Stromal cell of bone marrow (primary cell): ENCODE results near the gene TTC13.

Source experiments
- DNase-seq: peaks from one replicate; pipeline ENCODE4 v3.0.0-alpha.2; 2012; ENCODE audit warnings: low read depth

Gene TTC13

DNA sequence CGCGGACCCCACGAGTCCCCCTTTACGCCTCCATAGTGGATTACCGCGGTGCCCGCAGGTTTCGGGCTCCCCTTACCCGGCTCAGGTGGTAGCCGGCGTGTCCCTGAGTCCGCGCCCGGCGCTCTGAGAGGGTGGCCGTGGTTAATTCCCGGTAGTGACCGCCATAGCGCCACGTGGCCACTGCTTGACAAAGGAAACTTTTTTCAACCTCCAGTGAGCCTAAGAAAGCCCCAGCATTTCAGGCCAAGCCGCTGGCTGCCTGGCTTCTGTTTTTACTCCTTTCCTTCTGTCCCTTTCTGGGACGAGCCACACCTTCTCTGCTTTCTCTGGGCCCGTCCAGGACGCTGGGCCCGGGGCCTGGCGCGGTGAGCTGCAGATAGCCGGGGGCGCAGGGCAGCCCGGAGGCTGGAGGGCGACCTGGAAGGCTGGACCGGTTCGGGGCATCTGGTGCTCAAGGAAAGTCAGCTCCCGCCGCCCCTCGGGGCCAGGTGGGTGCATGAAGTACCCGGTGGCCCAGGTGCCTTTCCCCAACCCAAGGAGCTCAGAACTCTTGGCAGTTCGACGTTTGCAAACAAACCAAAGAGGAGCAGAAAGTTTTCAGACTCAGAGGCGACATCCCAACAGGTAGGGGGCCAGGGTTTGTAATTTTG is 109.8 kb downstream of the TTC13 start:
- no peak for DNase-seq

DNA sequence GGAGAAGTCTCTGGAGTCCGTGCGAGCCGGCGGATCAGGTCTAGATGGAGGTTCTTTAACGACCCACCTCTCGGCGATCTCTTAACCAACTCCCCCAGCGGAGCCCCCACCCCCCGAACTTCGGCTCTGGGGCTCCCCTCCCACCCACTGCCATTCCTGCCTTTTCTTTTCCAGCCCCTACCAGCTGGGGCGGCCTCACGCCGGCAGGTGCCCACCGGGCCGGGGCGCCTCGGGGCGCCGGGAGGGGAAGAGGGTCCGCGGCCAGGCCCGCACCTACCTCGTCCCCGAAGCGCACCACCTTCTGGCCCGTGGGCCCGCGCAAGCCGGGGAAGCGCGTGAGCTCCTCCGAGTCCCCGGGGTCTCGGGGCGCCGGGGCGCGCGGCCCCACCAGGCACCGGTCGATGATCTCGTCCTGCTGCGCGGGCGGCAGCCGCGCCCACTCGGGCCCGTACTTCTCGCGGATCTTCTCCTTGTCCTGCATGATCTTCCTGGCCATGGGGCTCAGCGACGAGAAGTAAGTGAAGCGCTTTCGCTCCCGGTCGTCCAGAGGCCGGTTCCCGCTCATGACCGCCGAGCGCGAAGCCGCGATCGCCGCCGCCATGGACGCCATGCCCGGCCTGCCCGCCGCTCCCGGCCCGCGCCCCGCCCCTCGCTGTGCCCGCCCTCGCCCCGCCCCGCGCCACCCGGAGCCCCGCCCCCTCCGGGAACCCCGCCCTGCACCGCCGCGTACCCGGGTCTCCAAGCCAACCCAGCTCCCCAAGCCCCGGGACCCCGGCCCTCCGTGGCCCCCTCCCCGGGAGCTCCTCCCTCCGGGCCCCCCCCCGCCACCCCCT is 110.5 kb downstream of the TTC13 start, which contains the start of gene C1orf198:
TSS of gene C1orf198 (minus strand) at position 619 of the 833 bp plus-strand sequence. CDS start at position 610, 9 bp downstream.
- DNase-seq, result no peak

DNA sequence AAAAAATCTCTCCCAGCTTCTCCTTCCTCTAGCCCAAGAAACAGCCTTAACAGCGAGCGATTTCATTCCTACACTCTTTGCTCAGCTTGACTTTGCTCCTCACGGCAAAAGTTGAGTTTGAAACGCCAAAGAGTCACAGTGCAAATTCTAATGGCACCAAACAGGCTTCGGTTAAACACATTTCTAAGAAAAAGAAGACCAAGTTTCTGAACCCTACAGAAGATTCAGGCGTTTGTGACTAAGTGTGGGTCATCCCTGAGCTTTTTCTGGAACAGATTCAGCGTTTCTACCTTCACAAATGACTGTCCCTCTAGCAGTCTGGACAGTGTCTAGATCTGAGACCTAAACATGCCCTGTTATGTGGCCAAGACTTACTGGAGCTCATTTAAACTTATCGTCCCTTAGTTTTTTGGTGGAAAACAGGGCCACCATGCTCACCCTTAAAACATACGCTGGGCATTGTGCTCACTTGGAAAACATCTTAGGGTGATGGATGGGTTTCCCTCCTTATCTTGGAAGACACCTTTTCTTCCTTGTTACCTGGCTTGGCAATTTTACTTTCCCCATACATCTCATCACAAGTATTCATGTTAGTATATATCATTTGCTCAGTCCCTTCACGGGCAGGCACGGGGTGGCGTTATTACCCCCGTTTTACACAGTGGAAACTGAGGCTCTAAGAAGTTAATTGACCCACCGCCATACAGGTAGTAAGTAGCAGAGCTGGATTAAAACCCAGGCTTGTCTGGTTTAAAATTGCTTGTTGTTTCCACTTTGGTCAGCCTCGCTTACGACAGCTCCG is 111.4 kb downstream of the TTC13 start:
- DNase-seq, result no peak

DNA sequence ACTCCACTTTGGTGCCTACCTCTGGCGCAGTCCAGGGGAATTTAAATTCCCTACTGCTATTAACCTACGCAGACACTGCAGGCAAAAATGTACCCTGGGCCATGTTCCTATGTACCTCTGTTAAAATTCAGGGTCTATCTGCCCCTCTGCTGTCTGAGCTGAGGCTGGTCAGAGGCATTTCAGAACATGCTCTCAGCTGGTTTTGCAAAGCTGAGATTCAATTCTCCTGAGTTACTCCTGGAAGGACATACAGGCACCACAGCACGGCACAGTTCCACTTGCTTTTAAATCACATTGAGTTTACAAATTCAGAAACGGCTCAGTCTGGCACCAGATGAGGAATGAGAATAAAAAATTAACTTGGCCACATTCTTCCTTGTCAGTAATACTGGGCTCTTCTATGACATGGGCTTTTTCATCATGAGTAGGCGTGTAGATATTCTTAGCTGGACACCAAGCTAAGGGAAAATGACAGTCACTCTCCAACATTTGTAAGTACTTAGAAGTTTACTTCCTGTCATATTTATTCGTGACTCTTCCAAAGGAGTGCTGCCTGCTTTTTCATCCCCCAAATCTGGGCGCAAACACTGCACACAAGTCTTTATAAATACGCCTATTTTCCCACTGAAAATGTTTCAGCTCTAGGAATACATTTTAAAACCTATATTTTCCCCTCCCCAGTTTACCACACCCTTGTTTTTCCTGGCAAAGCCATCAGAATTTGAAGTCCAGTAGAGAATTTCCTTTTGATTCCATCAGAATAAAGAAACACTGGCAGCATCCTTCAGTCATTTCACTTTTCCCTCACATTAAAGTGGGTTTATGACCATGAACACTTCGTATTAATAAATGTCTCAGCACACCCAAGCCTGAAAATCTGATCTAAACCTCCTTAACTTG is 112.2 kb downstream of the TTC13 start:
- no peak for DNase-seq

DNA sequence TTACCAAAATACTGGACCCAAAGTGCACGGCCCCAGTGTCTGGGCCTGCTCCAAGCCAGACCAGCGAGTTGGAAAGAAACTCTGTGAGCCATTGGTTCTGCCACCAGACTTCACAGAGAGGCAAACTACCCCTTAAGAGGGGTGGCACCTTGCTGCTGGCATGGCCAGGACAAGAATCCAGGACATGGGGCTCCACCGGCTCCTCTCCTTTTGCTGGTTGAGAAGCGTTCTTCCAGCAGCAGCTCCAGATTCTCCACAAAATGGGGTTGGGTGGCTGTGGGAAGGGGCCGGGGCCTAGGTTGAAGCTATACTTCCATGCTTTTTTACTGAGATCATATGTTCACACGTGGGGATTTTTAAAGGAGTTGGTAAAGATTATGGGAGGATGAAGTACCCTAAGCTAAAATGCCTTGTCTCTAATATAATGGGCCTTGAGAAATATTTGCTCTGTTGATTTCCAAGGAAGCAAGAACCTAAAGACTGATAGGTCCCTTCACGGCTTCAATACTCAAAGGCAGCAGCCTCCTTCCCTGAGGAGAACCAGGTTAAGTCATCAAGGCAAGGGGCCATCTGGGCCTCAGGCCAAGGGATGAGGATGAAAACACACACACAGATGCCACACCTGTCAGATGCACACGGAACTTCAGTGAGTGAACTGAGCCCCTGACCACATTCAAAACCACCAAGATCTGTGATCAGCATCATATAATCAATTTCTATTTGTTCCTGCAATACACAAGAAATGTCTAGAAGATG is 113.4 kb downstream of the TTC13 start:
- no peak for DNase-seq

DNA sequence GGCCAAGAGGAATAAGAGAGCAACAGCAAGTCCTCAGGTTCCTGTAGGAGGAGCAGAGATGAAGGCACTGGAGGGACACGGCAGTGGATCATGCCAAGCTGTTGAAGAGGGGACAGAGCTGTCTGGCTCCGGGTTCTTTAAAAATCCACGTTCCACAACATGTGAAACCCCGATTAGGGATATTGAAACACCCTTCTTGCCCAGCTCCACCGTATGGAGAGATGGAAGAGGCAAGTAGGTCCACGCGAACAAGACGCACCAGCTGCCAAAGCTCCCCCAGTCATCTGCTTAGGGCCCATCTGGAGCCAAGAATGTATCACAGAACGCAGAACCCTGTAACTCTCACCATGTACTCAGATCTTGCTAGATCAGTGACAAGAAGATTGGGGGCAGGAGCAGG is 114.2 kb downstream of the TTC13 start:
- DNase-seq, result no peak

DNA sequence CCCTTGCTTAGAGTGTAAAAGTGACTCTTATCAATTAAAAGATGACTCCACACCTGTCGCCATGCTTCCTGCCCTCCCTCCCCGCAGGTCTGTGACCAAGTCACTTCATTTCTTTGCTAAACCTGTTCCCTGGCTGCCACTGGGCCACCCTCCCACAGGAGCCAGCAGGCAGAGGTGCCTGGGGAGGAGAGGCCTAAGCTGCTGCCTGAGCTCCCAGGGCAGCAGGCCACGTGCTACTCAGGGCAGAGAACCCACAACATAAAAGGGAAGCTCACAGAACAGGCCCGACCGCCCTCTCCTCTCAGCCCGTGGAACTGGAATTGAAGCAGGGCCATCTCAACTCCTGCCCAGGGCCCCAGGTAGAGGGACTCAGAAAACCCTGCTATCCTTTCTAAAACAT is 115.2 kb downstream of the TTC13 start:
- no peak for DNase-seq

DNA sequence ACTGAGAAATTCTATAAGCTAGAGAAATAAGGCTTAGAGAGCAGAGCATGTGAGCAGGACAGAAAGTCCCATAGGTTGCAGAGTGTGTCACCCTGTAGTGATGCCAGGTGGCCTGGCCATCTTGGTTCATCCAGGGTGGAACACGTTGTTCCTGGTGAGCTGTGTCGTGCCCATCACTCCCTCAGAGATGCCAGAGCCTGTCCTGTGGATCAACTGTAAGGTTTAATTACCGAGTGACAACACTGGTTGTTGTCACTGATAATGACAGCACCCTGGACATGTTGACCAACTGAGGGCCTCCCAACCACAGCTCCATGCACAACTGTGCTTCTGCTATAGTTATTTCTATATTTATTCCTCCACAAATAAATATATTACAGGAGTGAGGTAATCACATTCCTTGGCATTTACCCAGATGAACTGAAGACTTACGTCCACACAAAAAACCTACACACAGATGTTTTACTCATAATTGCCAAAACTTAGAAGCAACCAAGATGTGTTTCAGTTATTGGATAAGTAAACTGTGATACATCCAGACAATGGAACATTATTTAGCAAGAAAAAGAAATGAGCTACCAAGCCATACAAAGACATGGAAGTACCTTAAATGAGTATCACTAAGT is 116.6 kb downstream of the TTC13 start:
- no peak for DNase-seq

DNA sequence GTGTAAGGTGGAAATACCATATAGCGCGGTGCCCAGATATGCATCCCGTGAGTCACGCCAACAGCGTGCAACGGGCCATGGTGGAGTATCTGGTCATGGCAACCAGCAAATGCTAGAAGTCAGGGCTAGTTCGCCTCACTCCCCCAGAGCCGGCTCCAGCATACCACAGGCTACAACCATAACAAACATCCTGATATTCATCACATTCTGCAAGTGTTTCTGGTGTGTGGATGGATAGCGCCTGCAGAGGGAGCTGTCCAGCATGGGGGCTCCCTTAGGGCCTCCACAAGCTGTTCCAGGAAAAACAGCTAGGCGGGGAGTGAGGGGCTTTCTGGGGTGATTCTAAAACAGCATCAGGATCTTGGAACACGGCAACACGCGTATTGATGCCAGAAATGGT is 117.2 kb downstream of the TTC13 start:
- DNase-seq, result no peak

DNA sequence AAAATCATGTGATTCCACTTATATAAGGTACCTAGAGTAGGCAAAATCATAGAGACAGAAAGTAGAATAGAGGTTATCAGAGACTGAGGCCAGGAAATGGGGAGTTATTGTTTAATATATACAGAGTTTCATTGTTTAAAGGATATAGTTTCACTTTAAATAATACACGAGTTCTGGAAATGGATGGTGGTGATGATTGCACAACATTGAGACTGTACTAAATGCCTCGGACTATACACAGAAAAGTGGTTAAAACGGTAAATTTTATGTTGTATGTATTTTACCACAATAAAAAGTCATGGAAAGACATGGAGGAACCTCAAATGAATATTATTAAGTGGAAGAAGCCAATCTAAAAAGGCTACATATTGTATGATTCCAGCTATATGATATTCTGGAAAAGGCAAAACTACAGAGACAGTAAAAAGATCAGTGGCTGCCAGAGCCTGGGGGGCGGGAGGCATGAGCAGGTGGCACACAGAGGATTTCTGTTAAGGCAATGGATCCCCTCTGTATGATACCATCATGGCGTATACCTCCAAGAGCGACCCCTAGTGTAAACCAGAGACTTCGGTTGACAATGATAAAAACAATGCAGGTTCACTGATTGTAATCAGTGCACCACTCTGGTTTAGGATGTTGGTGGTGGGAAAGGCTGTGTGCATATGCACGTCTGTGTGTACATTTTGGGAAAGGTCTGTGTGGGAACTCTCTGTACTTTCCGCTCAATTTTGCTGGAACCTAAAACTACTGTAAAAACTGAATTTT is 117.9 kb downstream of the TTC13 start:
- no peak for DNase-seq

DNA sequence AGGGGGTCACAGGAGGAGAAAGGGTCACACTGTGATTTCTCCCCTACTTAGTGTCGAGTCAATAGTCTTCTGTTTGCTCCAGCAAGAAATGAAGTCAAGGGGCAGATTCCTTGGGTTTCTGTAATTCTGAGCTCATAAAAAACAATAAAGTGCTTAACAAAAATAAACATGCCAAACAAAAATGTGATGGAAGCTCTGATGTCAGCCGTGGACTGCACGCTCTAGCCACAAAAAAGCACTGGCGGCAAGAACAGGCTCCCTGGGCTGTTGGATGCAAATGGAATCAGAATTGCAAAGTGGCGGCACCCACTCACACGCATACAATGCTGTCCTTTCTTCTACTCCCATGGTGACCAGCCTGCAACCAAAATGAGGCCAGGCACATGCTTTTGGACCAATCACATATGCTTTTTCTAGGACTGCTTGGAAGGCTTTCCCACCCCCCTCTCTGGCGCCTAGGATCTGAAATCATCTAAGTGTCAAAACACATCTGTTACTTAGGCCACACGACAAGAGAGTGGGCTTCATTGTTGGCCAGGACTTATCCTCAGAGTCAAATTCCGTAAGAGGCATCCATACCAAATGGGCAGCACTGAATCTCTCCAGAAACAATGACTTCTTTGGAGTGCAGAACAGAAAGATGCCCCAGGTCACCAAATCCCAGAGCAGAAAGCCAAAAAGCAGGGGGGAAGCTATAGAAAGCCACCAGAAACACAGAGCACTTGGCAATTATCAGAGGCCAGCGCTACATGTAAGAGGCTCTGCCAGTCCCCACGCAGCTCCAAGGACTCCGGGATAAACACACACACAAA is 119.5 kb downstream of the TTC13 start:
- DNase-seq, result no peak

DNA sequence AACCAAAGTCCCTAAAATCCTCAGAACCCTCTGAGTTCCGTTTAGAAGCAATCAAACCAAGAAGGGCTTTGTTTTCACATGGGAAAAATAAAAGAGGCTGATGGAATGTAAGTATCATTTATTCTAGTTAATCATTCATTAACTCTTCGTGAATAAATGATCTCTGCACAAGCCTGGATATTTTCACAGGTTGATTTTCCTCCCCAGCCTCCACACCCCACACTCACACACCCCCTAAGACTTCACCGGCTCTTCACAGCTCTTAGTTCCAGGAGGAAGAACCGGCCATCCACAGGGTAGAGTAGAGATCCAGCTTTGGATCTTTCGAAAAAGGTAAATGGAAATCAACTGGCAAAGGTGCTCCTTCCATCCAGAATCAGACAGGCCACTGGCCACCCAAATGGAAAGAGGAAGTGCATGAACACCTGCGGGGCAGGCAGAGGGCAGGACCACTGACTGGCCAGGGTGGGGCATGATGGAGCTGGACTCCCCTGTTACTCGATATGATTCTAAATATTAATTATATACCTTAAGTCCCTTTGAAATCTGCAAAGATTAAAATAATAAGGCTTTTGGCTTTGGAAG is 120.3 kb downstream of the TTC13 start:
- no peak for DNase-seq

DNA sequence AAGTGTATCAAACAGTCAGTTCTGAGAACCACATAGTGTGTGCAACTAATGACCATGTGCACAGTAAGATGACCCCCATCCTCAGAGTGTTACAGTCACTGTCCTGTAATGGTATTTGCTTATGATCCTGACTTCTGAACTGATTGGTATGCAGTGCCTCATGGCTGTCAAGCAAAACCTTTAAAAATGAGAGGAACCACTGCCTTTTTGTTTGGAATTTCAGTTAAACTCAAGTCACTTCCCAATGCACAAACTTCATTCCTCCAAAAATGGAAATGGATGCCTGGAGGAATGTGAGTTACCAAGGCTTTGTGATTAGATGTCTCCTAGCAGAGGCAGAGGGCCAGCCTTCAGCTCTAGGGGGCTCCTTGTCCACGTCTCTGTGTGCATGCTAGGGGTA is 120.8 kb downstream of the TTC13 start:
- no peak for DNase-seq

DNA sequence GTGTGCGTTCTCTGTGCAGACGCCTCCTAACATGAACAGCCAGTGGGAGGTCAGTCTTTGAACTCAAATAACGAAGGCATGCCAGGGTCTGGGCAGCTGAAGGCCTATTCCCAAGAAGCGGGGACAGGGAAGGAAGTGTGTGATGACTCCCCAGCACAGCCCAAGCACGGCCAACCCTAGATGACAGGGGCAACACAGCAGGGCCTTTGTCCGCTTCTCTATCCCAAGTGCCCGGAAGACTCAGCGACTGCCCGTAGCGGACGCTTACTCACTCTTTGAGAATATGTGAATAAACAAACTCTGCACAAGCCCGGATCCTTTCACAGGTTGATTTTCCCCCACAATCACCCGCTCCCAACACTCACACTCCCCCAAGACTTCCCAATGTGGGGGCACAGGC is 121.6 kb downstream of the TTC13 start:
- DNase-seq, result no peak
